ENCODE data around the gene GYPB.
"Not testable (repeated sequence)": the region's sequence is repeated elsewhere in the genome, so short reads cannot be mapped to it uniquely, and the experiment has no call there.

DNA sequence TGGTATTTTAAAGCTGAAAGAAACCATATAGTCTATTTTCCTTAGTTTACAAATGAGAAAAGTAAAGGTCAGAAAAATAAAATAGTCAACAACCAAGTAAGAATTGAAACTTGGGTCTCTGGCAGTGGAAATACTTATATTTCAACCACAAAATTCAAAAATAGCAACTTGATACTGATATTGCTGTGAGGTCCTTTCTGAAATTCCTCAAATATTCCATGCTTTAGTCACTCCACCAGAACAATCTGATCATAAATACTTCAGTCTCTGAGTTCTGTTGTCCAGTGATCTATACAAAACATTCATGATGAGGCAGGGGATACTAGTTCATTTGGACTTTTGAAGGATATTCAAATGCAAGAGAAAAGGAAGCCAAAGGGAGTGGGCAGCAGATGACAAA, 25.8 kb upstream of the GYPB start:
- TF ChIP-seq, protein P1, sequence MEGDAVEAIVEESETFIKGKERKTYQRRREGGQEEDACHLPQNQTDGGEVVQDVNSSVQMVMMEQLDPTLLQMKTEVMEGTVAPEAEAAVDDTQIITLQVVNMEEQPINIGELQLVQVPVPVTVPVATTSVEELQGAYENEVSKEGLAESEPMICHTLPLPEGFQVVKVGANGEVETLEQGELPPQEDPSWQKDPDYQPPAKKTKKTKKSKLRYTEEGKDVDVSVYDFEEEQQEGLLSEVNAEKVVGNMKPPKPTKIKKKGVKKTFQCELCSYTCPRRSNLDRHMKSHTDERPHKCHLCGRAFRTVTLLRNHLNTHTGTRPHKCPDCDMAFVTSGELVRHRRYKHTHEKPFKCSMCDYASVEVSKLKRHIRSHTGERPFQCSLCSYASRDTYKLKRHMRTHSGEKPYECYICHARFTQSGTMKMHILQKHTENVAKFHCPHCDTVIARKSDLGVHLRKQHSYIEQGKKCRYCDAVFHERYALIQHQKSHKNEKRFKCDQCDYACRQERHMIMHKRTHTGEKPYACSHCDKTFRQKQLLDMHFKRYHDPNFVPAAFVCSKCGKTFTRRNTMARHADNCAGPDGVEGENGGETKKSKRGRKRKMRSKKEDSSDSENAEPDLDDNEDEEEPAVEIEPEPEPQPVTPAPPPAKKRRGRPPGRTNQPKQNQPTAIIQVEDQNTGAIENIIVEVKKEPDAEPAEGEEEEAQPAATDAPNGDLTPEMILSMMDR (IDR thresholded peaks at IDR 0.05), result not testable (repeated sequence)
- TF ChIP-seq POLR2AphosphoS5, TCF7L2 (IDR thresholded peaks at IDR 0.05; ENCODE audit: low read depth, low read length): not testable (repeated sequence)
- TF ChIP-seq, protein P2, sequence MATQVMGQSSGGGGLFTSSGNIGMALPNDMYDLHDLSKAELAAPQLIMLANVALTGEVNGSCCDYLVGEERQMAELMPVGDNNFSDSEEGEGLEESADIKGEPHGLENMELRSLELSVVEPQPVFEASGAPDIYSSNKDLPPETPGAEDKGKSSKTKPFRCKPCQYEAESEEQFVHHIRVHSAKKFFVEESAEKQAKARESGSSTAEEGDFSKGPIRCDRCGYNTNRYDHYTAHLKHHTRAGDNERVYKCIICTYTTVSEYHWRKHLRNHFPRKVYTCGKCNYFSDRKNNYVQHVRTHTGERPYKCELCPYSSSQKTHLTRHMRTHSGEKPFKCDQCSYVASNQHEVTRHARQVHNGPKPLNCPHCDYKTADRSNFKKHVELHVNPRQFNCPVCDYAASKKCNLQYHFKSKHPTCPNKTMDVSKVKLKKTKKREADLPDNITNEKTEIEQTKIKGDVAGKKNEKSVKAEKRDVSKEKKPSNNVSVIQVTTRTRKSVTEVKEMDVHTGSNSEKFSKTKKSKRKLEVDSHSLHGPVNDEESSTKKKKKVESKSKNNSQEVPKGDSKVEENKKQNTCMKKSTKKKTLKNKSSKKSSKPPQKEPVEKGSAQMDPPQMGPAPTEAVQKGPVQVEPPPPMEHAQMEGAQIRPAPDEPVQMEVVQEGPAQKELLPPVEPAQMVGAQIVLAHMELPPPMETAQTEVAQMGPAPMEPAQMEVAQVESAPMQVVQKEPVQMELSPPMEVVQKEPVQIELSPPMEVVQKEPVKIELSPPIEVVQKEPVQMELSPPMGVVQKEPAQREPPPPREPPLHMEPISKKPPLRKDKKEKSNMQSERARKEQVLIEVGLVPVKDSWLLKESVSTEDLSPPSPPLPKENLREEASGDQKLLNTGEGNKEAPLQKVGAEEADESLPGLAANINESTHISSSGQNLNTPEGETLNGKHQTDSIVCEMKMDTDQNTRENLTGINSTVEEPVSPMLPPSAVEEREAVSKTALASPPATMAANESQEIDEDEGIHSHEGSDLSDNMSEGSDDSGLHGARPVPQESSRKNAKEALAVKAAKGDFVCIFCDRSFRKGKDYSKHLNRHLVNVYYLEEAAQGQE (IDR thresholded peaks at IDR 0.05; ENCODE audit: insufficient read depth in 1 of 2, low read depth in 2 of 2, low read length in 1 of 2), result not testable (repeated sequence)
